ENCODE measurements around the gene NPDC1. TPM values are rescaled to one million over a fixed set of nuclear protein-coding genes. Genes with fewer than 3 reads are reported as not detected.
A peak's percentile ranks its signal among the peaks of the same experiment; 100 is the strongest.

The NPDC1 gene
- total RNA-seq, 4 donors from 2014 or later: 58.0 to 972 (median 274) TPM

- Histone ChIP-seq H3K4me3 (no peak overlapping the region), H3K9me3 (no peaks in the 10 kb centered on the region), H3K4me1 (peaks cover 7 to 26% (median 22%) of the 10 kb centered on the region in 4 donors), H3K36me3 (no peaks in the 10 kb centered on the region), H3K27me3 (peaks cover 14% of the 10 kb centered on the region), H3K27ac (no peak overlapping the region)
- intact Hi-C loops (cut with DNase I; ENCODE audit: low total_unique reads): no loop called here
- in situ Hi-C loops (cut with MboI; ENCODE audit: low pct_ligation_motif_present in 1 of 4, low pct_unique_long_range_greater_than_20kb in 1 of 4, low sequenced_read_pairs in 3 of 4): no loop called here
- 87% methylated on average over 20 of the region's 26 CpGs; no CpG with 5 or more reads in 1 of the 2 donors for WGBS, 2 donors (ENCODE audit: low coverage in 1 of 2)
- no peak for TF ChIP-seq CTCF (IDR thresholded peaks at IDR 0.05)
- TF ChIP-seq EP300 (IDR thresholded peaks at IDR 0.05; ENCODE audit: low read depth): no peak
- no peak for TF ChIP-seq POLR2A (IDR thresholded peaks at IDR 0.05)
- no peak for TF ChIP-seq POLR2AphosphoS5 (IDR thresholded peaks at IDR 0.05)
- DNase-seq: no peak
Measured at GRCh38 chr9:137066096-137066861, 20.3 kb upstream of the NPDC1 start.

GRCh38 chr9:137065336-137065967, 19.5 kb upstream of the NPDC1 start:
- Histone ChIP-seq H3K4me1 (peaks cover 3 to 20% (median 15%) of the 10 kb centered on the region in 4 donors), H3K9me3 (no peaks in the 10 kb centered on the region), H3K27me3 (peaks cover 14% of the 10 kb centered on the region), H3K36me3 (no peaks in the 10 kb centered on the region), H3K27ac (no peak overlapping the region), H3K4me3 (no peak overlapping the region)
- in situ Hi-C loops (cut with MboI; ENCODE audit: low pct_ligation_motif_present in 1 of 4, low pct_unique_long_range_greater_than_20kb in 1 of 4, low sequenced_read_pairs in 3 of 4) (no loop called here), intact Hi-C loops (cut with DNase I; ENCODE audit: low total_unique reads) (no loop called here)
- 90% methylated on average over 23 of the region's 23 CpGs; no CpG with 5 or more reads in 1 of the 2 donors for WGBS, 2 donors (ENCODE audit: low coverage in 1 of 2)
- no peak for DNase-seq
- TF ChIP-seq EP300 (IDR thresholded peaks at IDR 0.05; ENCODE audit: low read depth) (no peak), POLR2AphosphoS5 (IDR thresholded peaks at IDR 0.05) (no peak), POLR2A (IDR thresholded peaks at IDR 0.05) (no peak), CTCF (IDR thresholded peaks at IDR 0.05) (no peak)

- Histone ChIP-seq H3K36me3 (no peaks in the 10 kb centered on the region), H3K27me3 (peaks cover 13% of the 10 kb centered on the region), H3K27ac (no peak overlapping the region), H3K4me3 (no peak overlapping the region), H3K9me3 (no peaks in the 10 kb centered on the region), H3K4me1 (peaks cover 3 to 20% (median 15%) of the 10 kb centered on the region in 4 donors)
- TF ChIP-seq EP300 (IDR thresholded peaks at IDR 0.05; ENCODE audit: low read depth): no peak
- no peak for TF ChIP-seq CTCF (IDR thresholded peaks at IDR 0.05)
- no peak for TF ChIP-seq POLR2AphosphoS5 (IDR thresholded peaks at IDR 0.05)
- no peak for TF ChIP-seq POLR2A (IDR thresholded peaks at IDR 0.05)
- intact Hi-C loops (cut with DNase I; ENCODE audit: low total_unique reads) (no loop called here), in situ Hi-C loops (cut with MboI; ENCODE audit: low pct_ligation_motif_present in 1 of 4, low pct_unique_long_range_greater_than_20kb in 1 of 4, low sequenced_read_pairs in 3 of 4) (no loop called here)
- WGBS, 2 donors (ENCODE audit: low coverage in 1 of 2): 89% methylated on average over 12 of the region's 12 CpGs; no CpG with 5 or more reads in 1 of the 2 donors
- no peak for DNase-seq
Measured at GRCh38 chr9:137064880-137065164, 18.8 kb upstream of the NPDC1 start.

DNA sequence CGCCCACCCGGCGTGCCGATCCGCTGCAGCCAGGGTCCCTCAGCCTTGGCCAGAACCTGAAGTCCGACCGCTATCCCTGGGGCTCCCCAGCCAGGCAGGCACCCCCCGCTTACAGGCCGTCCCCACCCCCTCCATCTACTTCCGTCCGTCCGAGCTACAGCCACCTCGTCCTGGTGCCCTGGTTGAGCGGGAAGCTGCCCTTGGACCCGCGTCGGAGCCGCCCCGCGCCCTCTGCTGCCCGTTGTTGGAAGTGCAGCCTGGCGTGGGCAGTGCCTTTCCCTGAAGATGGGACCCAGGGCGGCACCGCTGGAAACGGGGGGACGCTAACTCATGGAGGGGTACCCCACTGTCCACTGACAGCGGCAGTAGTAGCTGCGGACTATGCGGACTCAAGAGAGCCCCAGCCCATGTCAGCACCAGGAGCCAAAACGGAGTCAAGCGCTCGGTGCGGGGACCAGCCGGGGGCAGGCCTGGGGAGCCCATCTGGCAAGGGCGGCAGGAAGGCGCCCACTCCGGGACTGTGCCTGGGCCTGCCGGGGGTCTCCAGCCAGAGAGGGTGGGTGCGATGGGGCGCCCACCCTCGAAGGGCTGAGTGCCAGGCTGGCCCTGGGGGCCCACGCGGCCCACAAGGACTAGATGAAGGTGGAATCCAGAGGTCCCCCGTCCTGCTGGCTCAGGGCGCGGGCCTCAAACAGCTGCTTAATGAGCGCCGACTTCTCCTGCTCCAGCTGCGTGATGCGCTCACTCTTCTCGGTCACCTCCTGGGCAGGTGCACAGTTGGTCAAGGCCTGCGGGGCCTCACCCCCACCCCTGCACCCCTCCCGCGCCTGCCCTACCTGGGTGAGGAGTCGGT, 18.3 kb upstream of the NPDC1 start:
- H3K4me1 ChIP-seq: peaks cover 3 to 14% (median 9%) of the 10 kb centered on the region in 4 donors
- intact Hi-C loops (cut with DNase I; ENCODE audit: low total_unique reads) (no loop called here), in situ Hi-C loops (cut with MboI; ENCODE audit: low pct_ligation_motif_present in 1 of 4, low pct_unique_long_range_greater_than_20kb in 1 of 4, low sequenced_read_pairs in 3 of 4) (no loop called here)
- no peaks in the 10 kb centered on the region for H3K36me3 ChIP-seq
- no peak overlapping the region for H3K27ac ChIP-seq
- no peak overlapping the region for H3K4me3 ChIP-seq
- WGBS, 2 donors (ENCODE audit: low coverage in 1 of 2): 46% methylated on average over 46 of the region's 55 CpGs; no CpG with 5 or more reads in 1 of the 2 donors
- TF ChIP-seq CTCF (IDR thresholded peaks at IDR 0.05): peak; percentile 97 to 99 (median 98)
- no peak for TF ChIP-seq POLR2A (IDR thresholded peaks at IDR 0.05)
- TF ChIP-seq EP300 (IDR thresholded peaks at IDR 0.05; ENCODE audit: low read depth): no peak
- TF ChIP-seq POLR2AphosphoS5 (IDR thresholded peaks at IDR 0.05): no peak
- H3K27me3 ChIP-seq: peaks cover 8% of the 10 kb centered on the region
- peak; percentile 75 for DNase-seq
- H3K9me3 ChIP-seq: no peaks in the 10 kb centered on the region
